Natural killer cell (primary cell): ENCODE measurements around the gene RAPGEF1. TPM values are rescaled to one million over a fixed set of nuclear protein-coding genes. Genes with fewer than 3 reads are reported as not detected.

ENCODE experiments used
- ATAC-seq, 3 donors: fragments of 150-1000 bp in 2 of 3; fragments of 200-7000 bp in 1 of 3; cut with Tn5 transposase; 1 replicate in 1 of 3; 2 replicates in 2 of 3; pipeline ENCODE4 v1.10.0; 2021; ENCODE audit warnings: mild to moderate bottlenecking in 2 of 3, moderate library complexity in 2 of 3
- DNase-seq, 2 donors: peaks; one replicate each; pipeline versions ENCODE4 v3.0.0 to v3.0.0-alpha.2; 2013 to 2021; ENCODE audit warnings: mixed read lengths in 1 of 2
- H3K27ac ChIP-seq: one replicate; pipeline ENCODE4 v1.5.1; 2013; ENCODE audit warnings: mild to moderate bottlenecking, low read length
- H3K27me3 ChIP-seq: one replicate; pipeline ENCODE4 v1.6.1; 2013; ENCODE audit warnings: low read length; ENCODE audit not compliant: control insufficient read depth, insufficient read depth
- H3K36me3 ChIP-seq: one replicate; pipeline ENCODE4 v1.6.1; 2013; ENCODE audit warnings: low read length; ENCODE audit not compliant: control insufficient read depth, insufficient read depth
- H3K4me1 ChIP-seq: one replicate; pipeline ENCODE4 v1.6.1; 2013; ENCODE audit warnings: low read length; ENCODE audit not compliant: control insufficient read depth, insufficient read depth
- H3K4me3 ChIP-seq: one replicate; pipeline ENCODE4 v1.5.1; 2013; ENCODE audit warnings: low read length
- H3K9me3 ChIP-seq: one replicate; pipeline ENCODE4 v1.6.1; 2013; ENCODE audit warnings: low read length; ENCODE audit not compliant: control insufficient read depth, insufficient read depth
- H3K27ac Mint-ChIP-seq, 2 donors: one replicate each; pipeline ENCODE4 v1.8.0; 2022; ENCODE audit warnings: mild to moderate bottlenecking in 2 of 2, mixed read lengths in 2 of 2, moderate library complexity in 1 of 2
- H3K27me3 Mint-ChIP-seq, 2 donors: one replicate each; pipeline ENCODE4 v1.8.0; 2022; ENCODE audit warnings: low read depth in 2 of 2, mixed read lengths in 2 of 2
- H3K36me3 Mint-ChIP-seq: one replicate; pipeline ENCODE4 v1.8.0; 2022; ENCODE audit warnings: mixed read lengths
- H3K4me1 Mint-ChIP-seq, 2 donors: one replicate each; pipeline ENCODE4 v1.8.0; 2022; ENCODE audit warnings: mixed read lengths in 2 of 2
- H3K4me3 Mint-ChIP-seq: one replicate; pipeline ENCODE4 v1.8.0; 2022; ENCODE audit warnings: mild to moderate bottlenecking, moderate library complexity, mixed read lengths
- H3K9me3 Mint-ChIP-seq, 2 donors: one replicate each; pipeline ENCODE4 v1.8.0; 2022; ENCODE audit warnings: mixed read lengths in 2 of 2
- CTCF ChIP-seq: fragments of 200-600 bp; IDR thresholded peaks from one replicate; pipeline ENCODE4 v1.8.0; 2022; ENCODE audit warnings: antibody characterized with exemption
- WGBS: methylation state at CpG from one replicate; pipeline ENCODE4 v1.1.7; 2013; ENCODE audit warnings: missing lambda C conversion rate; ENCODE audit not compliant: insufficient coverage; 5-methylcytosine and 5-hydroxymethylcytosine counted together
- intact Hi-C: fragments of 100-400 bp; cut with micrococcal nuclease; formaldehyde crosslinking; loops from one replicate; pipeline ENCODE4 v1.14.2; 2022
- total RNA-seq, 4 donors: library from RNA; stranded (reverse); fragments of 120-200 nt in 1 of 4; gene quantifications; one replicate each; pipeline versions ENCODE4 v1.2.3 to v1.2.4, GENCODE V29; 2013 to 2022

The RAPGEF1 gene
- total RNA-seq, 3 donors from 2014 or later (not counting 1 experiment from before 2014, with no cell fraction given): 210 to 224 (median 222) TPM

DNA sequence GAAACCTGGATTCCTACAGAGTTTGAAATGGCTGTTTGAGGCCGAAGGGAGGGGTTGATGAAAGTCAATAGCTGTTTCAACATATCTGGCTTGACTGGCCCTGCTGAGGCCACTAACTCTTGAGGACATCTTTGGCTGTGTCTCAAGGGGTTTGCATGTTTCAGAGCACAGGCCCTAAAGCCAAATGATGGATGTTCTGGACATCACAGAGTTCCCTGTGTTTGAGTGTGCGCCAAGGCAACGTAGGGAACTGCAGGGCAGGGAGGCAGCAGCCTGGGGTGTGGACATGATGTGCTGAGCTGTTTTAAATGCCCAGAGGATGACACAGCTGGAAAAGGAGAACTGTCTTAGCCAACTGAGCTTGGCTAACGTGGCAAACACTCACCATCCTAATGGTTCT lies 89.6 kb downstream of the RAPGEF1 start:
- ATAC-seq (no peak), DNase-seq (no peak)
- Mint-ChIP-seq H3K36me3 (no peaks in the 10 kb centered on the region), H3K4me3 (no peak overlapping the region), H3K27me3 (no peaks in the 10 kb centered on the region), H3K4me1 (peaks cover 48 to 60% of the 10 kb centered on the region in 2 donors), H3K27ac (peak overlapping the region; percentile 71 to 75), H3K9me3 (no peaks in the 10 kb centered on the region)
- intact Hi-C loops: no loop called here
- no peak for TF ChIP-seq CTCF
- peaks cover 26% of the 10 kb centered on the region for H3K36me3 ChIP-seq
- no peaks in the 10 kb centered on the region for H3K27me3 ChIP-seq
- 94% methylated on average over 4 of the region's 4 CpGs for WGBS
- no peak overlapping the region for H3K27ac ChIP-seq
- no peaks in the 10 kb centered on the region for H3K9me3 ChIP-seq
- peaks cover 20% of the 10 kb centered on the region for H3K4me1 ChIP-seq
- no peak overlapping the region for H3K4me3 ChIP-seq

GRCh38 chr9:131649646-131650045 lies 90.2 kb downstream of the RAPGEF1 start:
- H3K27ac Mint-ChIP-seq: peak overlapping the region in 1 of 2 donors; percentile 9

DNA sequence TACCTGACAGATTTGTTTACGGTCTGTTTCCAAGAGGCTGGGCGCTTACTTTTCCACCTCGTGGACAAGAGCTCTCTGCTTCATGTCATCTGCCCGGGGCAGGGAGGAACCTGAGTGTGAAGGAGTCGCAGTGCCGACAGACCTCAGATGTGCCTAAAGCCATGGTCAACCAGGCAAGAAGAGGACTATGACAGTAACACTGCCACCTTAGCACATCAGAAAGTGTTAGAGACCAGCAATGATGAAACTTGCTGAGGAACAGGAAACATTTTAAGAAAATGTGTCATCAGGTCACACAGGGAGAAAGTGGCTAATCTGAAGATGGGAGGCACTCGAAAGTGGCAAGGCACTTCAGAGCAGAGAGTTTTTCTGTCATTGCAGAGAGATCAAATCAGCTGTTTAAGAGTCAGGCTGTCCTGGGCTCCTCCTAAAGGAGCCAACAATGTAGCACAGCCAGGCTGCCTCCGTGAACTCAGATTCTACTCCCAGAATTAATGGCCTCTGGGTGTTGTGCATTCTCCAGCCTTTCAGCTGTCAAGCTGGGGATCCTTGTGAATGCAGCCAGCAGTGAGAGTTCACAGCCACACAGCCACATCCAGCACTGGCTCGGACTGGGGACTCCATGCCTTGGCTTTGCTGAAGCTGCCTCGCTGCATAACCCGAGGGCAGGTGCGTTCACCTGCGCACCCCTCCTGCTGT lies 94.6 kb downstream of the RAPGEF1 start:
- H3K27ac Mint-ChIP-seq: peak overlapping the region; percentile 82 to 91
- no peak for TF ChIP-seq CTCF
- no peak overlapping the region for H3K4me3 ChIP-seq
- DNase-seq: peak; percentile 42 to 47
- no peaks in the 10 kb centered on the region for H3K9me3 ChIP-seq
- H3K4me3 Mint-ChIP-seq: peak overlapping the region; percentile 61
- peaks cover 51% of the 10 kb centered on the region for H3K36me3 ChIP-seq
- 59% methylated on average over 13 of the region's 13 CpGs for WGBS
- H3K4me1 ChIP-seq: peaks cover 31% of the 10 kb centered on the region
- H3K27me3 Mint-ChIP-seq: no peaks in the 10 kb centered on the region
- no peaks in the 10 kb centered on the region for H3K27me3 ChIP-seq
- H3K27ac ChIP-seq: peak overlapping the region; percentile 30
- H3K36me3 Mint-ChIP-seq: no peaks in the 10 kb centered on the region
- ATAC-seq: peak; percentile 83 to 87 (median 86)
- peaks cover 44 to 52% of the 10 kb centered on the region in 2 donors for H3K4me1 Mint-ChIP-seq
- intact Hi-C loops: loop anchor here (1.0 to 2.0 kb wide), 4 partner anchors 11 to 34 kb away; no protein-coding TSS in a partner anchor
- H3K9me3 Mint-ChIP-seq: no peaks in the 10 kb centered on the region

More at GRCh38 chr9:131649646-131650045, 90.2 kb downstream of the RAPGEF1 start:
- Mint-ChIP-seq H3K4me3 (no peak overlapping the region), H3K4me1 (peaks cover 47 to 59% of the 10 kb centered on the region in 2 donors), H3K9me3 (no peaks in the 10 kb centered on the region), H3K36me3 (no peaks in the 10 kb centered on the region), H3K27me3 (no peaks in the 10 kb centered on the region)
- Histone ChIP-seq H3K27ac (no peak overlapping the region), H3K27me3 (no peaks in the 10 kb centered on the region), H3K36me3 (peaks cover 26% of the 10 kb centered on the region), H3K4me3 (no peak overlapping the region), H3K4me1 (peaks cover 21% of the 10 kb centered on the region), H3K9me3 (no peaks in the 10 kb centered on the region)
- no peak for TF ChIP-seq CTCF
- intact Hi-C loops: no loop called here
- 94% methylated on average over 6 of the region's 6 CpGs for WGBS
- no peak for DNase-seq
- ATAC-seq: no peak
